Fibroblast of peridontal ligament (primary cell): ENCODE measurements around the gene GP2.

Experiments
- DNase-seq: peaks from one replicate; pipeline ENCODE4 v3.0.0-alpha.2; 2010; ENCODE audit errors: extremely low read depth

GP2 gene

GRCh38 chr16:20307240-20307671, 20.1 kb downstream of the GP2 start:
- DNase-seq = no peak

GRCh38 chr16:20306401-20306800, 20.9 kb downstream of the GP2 start:
- no peak for DNase-seq

DNA sequence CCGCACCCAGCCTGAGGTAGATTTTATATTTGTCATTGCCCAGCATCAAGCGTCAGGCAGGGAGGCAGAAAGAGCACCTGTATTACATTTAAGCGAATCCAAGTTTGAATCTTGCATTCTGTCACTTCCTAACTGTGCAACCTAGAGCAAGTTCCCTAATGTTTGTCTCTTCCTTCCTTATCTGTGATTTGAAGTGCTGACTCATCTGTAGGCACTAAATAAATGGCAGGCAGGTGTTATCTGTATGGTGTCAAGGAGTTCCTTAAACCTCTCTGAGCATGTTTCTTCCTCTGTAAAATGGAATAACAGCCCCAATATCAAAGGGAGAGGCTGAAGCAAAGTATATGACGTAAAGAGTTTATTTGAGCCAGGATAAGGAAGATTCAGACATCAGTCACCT, 24.3 kb downstream of the GP2 start:
- no peak for DNase-seq

DNA sequence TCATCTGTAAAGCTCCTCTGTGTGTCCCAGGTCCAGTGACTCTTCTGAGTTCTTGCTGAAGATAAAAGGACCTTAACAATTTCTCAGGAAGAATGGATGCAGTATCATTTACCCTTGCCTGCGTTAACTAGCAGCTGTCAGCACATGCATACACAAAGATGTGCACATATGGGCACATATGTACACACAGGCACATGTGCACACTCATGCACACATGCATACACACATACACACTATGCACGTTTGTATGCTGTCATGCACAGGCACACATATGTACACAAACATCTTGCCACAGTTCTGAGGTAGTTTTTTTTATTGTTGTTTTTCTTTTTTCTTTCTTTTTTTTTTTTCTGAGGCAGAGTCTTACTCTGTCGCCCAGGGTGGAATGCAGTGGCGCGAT, 24.9 kb downstream of the GP2 start:
- DNase-seq = no peak

DNA sequence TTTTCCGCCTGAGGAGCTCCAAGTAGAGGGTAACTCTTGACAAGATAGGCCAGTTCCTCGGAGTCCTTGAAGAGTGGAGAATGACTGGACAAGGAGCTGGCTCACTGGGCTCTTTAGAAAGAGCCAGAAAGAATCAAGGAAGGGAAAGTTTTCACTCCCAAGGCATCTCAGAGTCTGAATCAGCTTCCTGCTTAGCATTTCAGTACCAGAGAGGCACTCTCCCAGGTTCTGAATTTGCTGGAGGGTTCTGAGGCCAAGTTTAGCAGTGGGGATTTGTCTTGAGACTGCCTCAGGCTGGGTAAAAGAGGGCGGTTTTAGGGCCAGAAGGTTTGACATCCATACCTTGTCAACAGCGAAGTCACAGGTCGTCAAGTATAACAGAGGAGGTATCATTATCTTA, 25.5 kb downstream of the GP2 start:
- no peak for DNase-seq

- DNase-seq = peak; percentile 10
Measured at GRCh38 chr16:20300312-20301097, 26.8 kb downstream of the GP2 start.

- DNase-seq = no peak
Measured at GRCh38 chr16:20298452-20298851, 28.9 kb downstream of the GP2 start.

DNA sequence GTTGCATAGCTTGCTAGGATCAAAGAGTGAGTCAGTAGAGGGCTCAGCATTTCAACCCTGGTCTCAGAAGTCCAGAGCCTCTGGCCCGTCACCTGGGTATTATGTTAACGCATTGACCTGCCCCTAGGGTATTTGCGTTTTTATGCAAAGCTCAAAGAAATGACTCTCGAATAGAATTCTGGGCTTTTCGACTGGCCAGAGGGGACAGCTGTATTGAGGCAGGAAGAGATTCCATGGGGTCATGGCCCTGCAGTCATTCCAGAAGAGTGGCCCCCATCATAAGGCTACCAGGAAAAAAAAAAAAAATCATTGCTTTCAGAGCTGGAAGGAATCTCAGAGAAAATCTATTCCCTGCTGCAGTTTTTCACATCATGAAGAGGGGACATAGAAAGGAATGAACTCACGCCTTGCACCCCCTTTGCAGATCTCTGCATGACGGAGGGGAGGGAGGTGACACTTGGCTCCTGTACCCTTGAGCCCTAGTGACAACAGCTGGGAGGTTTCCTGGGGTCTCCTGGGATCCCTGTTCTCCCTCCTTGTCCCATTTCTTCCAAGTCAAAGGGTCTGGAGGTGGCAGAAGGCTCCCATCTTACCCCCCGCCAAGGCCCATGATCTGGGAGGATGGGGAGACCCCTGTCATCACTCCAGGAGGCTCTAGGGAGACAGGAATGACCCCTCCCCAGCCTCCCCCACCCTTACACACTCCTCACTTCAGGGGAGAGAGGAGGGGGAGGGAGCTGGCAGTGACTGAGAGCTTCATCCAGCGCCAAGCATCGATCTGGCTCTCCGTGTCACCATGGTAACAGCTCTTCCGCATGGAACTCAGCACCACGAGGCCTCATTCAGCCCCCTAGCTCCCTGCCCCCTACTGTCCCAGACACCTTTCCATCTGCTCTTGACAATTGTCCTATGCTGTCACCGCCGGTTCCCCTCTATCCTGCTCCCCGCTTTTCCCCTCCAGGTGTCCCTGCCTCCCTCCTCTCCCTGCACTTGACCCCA, 35.8 kb downstream of the GP2 start:
- no peak for DNase-seq

GRCh38 chr16:20289571-20289970, 37.7 kb downstream of the GP2 start:
- no peak for DNase-seq

DNA sequence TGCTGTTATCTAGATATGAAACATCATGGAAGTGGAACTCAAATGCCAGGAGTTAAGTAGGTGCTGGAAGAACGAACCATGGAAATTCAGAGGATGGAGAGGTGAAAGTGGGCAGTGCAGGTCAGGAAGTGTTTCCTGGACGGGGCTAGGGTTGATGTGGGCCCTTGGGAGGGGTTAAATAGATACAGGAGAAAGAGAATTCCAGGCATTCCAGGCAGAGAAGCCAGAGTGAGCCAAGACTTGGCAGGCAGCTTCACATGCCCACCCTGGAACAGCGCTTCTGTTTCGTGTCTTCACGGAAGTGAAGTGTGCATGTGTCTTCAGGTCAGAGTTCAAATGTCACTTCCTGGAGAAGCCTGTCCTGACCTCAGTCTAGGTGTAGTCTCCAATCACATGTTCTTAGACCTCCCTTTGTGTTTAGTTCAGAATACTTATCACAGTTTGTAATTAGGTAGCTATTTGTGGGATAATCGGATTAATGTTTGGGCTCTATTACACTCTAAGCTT, 41.3 kb downstream of the GP2 start:
- DNase-seq = no peak

GRCh38 chr16:20280259-20280658, 47.1 kb downstream of the GP2 start:
- no peak for DNase-seq

- no peak for DNase-seq
Measured at GRCh38 chr16:20271893-20272292, 55.4 kb downstream of the GP2 start.

GRCh38 chr16:20268409-20268808, 58.9 kb downstream of the GP2 start:
- no peak for DNase-seq

DNA sequence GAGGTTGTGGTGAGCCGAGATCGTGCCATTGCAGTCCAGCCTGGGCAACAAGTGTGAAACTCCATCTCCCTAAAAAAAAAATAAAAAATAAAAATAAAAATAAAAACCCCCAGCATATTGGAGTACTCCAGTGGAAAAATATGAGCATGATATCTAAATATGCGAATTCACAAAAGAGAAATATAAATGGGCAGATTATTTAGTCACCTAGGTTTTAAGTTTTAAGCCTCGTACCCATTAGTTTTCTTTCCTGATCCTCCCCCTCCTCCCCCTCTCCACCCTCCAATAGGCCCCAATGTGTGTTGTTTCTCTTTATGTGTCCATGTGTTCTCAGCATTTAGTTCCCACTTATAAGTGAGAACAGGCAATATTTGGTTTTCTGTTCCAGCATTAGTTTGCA, 62.3 kb downstream of the GP2 start:
- DNase-seq = no peak

- no peak for DNase-seq
Measured at GRCh38 chr16:20263138-20263855, 64.0 kb downstream of the GP2 start.

- DNase-seq = no peak
Measured at GRCh38 chr16:20262248-20262647, 65.1 kb downstream of the GP2 start.

GRCh38 chr16:20260215-20261009, 66.9 kb downstream of the GP2 start:
- no peak for DNase-seq
